Lower leg skin (tissue), 3 donors: ENCODE measurements around the gene CCDC32.

Experiments used
- POLR2A ChIP-seq, 2 donors: fragments of 450-650 bp; IDR thresholded peaks; one replicate each; pipeline ENCODE4 v1.6.1; 2016 to 2017; ENCODE audit warnings: antibody characterized with exemption in 2 of 2, mild to moderate bottlenecking in 1 of 2, moderate library complexity in 1 of 2
- TF ChIP-seq, protein P1 (sequence below), 3 donors: fragments of 450-650 bp; IDR thresholded peaks; one replicate each; pipeline ENCODE4 v1.5.1; 2016; ENCODE audit warnings: antibody characterized with exemption in 3 of 3, mild to moderate bottlenecking in 3 of 3, moderate library complexity in 2 of 3

DNA sequence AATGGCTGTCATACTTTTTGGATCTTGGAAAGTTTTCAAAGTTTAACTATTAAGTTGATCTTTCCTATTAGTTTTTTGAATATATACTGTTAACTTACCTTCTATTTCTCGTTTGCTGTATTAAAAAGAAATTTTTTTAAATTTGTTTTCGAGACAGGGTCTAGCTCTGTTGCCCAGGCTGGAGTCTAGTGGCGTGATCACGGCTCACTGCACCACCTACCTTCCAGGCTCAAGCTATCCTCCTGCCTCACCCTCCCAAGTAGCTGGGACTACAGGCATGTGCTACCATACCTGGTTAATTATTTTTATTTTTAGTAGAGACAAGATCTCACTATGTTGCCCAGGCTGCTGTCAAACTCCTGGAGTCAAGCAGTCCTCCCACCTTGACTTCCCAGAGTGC lies 33.8 kb upstream of the CCDC32 start:
- TF ChIP-seq, protein P1, sequence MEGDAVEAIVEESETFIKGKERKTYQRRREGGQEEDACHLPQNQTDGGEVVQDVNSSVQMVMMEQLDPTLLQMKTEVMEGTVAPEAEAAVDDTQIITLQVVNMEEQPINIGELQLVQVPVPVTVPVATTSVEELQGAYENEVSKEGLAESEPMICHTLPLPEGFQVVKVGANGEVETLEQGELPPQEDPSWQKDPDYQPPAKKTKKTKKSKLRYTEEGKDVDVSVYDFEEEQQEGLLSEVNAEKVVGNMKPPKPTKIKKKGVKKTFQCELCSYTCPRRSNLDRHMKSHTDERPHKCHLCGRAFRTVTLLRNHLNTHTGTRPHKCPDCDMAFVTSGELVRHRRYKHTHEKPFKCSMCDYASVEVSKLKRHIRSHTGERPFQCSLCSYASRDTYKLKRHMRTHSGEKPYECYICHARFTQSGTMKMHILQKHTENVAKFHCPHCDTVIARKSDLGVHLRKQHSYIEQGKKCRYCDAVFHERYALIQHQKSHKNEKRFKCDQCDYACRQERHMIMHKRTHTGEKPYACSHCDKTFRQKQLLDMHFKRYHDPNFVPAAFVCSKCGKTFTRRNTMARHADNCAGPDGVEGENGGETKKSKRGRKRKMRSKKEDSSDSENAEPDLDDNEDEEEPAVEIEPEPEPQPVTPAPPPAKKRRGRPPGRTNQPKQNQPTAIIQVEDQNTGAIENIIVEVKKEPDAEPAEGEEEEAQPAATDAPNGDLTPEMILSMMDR (IDR thresholded peaks at IDR 0.05), result no peak
- TF ChIP-seq POLR2A (IDR thresholded peaks at IDR 0.05), result no peak
